OCI-LY7 (cell line): ENCODE data around the gene PLEKHS1.

Experiments
- EZH2phosphoT487 ChIP-seq: fragments of 200-600 bp; sonication (generic); IDR thresholded peaks from 2 replicates; pipeline ENCODE4 v1.6.1; 2018; ENCODE audit warnings: low read depth, borderline replicate concordance, mild to moderate bottlenecking, mixed run types, antibody characterized with exemption, low read length, moderate library complexity, mixed read lengths
- TF ChIP-seq, protein P1 (sequence below): fragments of 200-600 bp; sonication (generic); conservative IDR thresholded peaks from 2 replicates; pipeline ENCODE4 v1.5.1; 2014; ENCODE audit warnings: mild to moderate bottlenecking, antibody characterized with exemption, low read length, moderate library complexity, mixed read lengths

DNA sequence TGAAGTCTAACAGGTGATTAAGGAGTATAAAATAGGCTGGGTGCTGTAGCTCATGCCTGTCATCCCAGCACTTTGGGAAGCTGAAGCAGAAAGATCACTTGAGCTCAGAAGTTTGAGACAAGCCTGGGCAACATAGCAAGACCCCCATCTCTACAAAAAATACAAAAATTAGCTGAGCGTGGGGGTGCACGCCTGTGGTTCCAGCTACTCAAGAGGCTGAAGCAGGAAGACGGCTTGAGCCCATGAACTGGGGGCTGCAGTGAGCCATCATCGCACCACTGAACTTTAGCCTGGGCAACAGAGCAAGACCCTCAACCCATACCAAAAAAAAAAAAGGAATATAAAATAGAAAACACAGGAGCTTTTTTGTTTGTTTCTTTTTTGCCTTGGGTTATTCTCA lies 55.0 kb downstream of the PLEKHS1 start:
- TF ChIP-seq, protein P1, sequence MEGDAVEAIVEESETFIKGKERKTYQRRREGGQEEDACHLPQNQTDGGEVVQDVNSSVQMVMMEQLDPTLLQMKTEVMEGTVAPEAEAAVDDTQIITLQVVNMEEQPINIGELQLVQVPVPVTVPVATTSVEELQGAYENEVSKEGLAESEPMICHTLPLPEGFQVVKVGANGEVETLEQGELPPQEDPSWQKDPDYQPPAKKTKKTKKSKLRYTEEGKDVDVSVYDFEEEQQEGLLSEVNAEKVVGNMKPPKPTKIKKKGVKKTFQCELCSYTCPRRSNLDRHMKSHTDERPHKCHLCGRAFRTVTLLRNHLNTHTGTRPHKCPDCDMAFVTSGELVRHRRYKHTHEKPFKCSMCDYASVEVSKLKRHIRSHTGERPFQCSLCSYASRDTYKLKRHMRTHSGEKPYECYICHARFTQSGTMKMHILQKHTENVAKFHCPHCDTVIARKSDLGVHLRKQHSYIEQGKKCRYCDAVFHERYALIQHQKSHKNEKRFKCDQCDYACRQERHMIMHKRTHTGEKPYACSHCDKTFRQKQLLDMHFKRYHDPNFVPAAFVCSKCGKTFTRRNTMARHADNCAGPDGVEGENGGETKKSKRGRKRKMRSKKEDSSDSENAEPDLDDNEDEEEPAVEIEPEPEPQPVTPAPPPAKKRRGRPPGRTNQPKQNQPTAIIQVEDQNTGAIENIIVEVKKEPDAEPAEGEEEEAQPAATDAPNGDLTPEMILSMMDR = no peak
- TF ChIP-seq EZH2phosphoT487 = no peak
